K562 (cell line): Measurements from ENCODE around the gene FBXL12. TPM values are rescaled to one million over a fixed set of nuclear protein-coding genes. Genes with fewer than 3 reads are reported as not detected.

Experiments used
- BCOR ChIP-seq: fragments of 450-650 bp; IDR thresholded peaks from 2 replicates; pipeline ENCODE4 v1.6.1; 2016
- C11orf30 ChIP-seq: fragments of 450-650 bp; IDR thresholded peaks from 2 replicates; pipeline ENCODE4 v1.6.1; 2016; ENCODE audit warnings: low read depth, mild to moderate bottlenecking
- CBX5 ChIP-seq: IDR thresholded peaks from 2 replicates; pipeline ENCODE4 v1.6.1; 2014; ENCODE audit warnings: low read depth, borderline replicate concordance
- CBX8 ChIP-seq: fragments of 200-600 bp; sonication (generic); IDR thresholded peaks from 2 replicates; pipeline ENCODE4 v1.6.1; 2012; ENCODE audit warnings: borderline replicate concordance, mixed run types, low read depth, mild to moderate bottlenecking, moderate library complexity, mixed read lengths, low read length, control low read depth, inconsistent platforms; ENCODE audit not compliant: poor library complexity, severe bottlenecking; ENCODE audit errors: extremely low read depth
- DPF2 ChIP-seq: fragments of 450-650 bp; IDR thresholded peaks from 2 replicates; pipeline ENCODE4 v1.6.1; 2016
- JUNB ChIP-seq: fragments of 450-650 bp; formaldehyde crosslinking; conservative IDR thresholded peaks from 2 replicates; pipeline ENCODE4 v1.4.0; 2020; ENCODE audit warnings: mild to moderate bottlenecking
- MYBL2 ChIP-seq, 2 experiments: fragments of 450-650 bp in 1 of 2; sonication (generic) in 1 of 2; formaldehyde crosslinking in 1 of 2; IDR thresholded peaks; 2 replicates each; pipeline versions ENCODE4 v1.6.1 to v1.8.1; 2017 to 2022; ENCODE audit warnings: borderline replicate concordance in 1 of 2, inconsistent platforms in 1 of 2, low read depth in 1 of 2, mild to moderate bottlenecking in 1 of 2, missing genetic modification reagents in 1 of 2, moderate library complexity in 1 of 2
- PHTF2 ChIP-seq: fragments of 250-450 bp; sonication (Bioruptor Pico); IDR thresholded peaks from 2 replicates; pipeline ENCODE4 v1.5.0; 2021; ENCODE audit warnings: mild to moderate bottlenecking
- POLR2G ChIP-seq: fragments of 200-400 bp; formaldehyde crosslinking; IDR thresholded peaks from 2 replicates; pipeline ENCODE4 v1.6.1; 2017; ENCODE audit warnings: low read depth, mild to moderate bottlenecking, antibody characterized with exemption, low read length, moderate library complexity
- RAD51 ChIP-seq: fragments of 450-650 bp; IDR thresholded peaks from 2 replicates; pipeline ENCODE4 v1.7.1; 2016; ENCODE audit warnings: low read depth, mild to moderate bottlenecking, borderline replicate concordance
- RBFOX2 ChIP-seq: fragments of 200-400 bp; formaldehyde crosslinking; IDR thresholded peaks from 2 replicates; pipeline ENCODE4 v1.6.1; 2017; ENCODE audit warnings: low read depth, mild to moderate bottlenecking, low read length, moderate library complexity
- ZKSCAN8 ChIP-seq: fragments of 200-800 bp; sonication (Bioruptor generic); IDR thresholded peaks from 2 replicates; pipeline ENCODE4 v1.6.1; 2016; ENCODE audit warnings: missing genetic modification characterization, missing compliant biosample characterization
- ZNF324 ChIP-seq: fragments of 250-450 bp; sonication (Bioruptor Pico); IDR thresholded peaks from 2 replicates; pipeline ENCODE4 v1.4.0; 2020; ENCODE audit warnings: mild to moderate bottlenecking
- ZNF717 ChIP-seq: fragments of 250-450 bp; sonication (Bioruptor Pico); IDR thresholded peaks from 2 replicates; pipeline ENCODE4 v1.5.0; 2021
- polyA plus RNA-seq, 8 experiments: library from polyadenylated mRNA; depleted of rRNA in 4 of 8; stranded (reverse) in 5 of 8; unstranded in 3 of 8; fragments of >200 nt; fragmentation: Nextera tagmentation in 2 of 8; fragmentation: Illumina TruSeq in 1 of 8; extraction: Ambion mirVana in 2 of 8; extraction: Trizol in 1 of 8; gene quantifications; 2 replicates each; pipeline versions ENCODE4 v1.2.1 to v1.2.3, GENCODE V29; 2011 to 2014; ENCODE audit warnings: inconsistent platforms in 1 of 8, missing spikeins in 1 of 8
- total RNA-seq, 7 experiments: library from RNA; depleted of rRNA in 6 of 7; stranded (reverse); fragments of >200 nt in 6 of 7; fragmentation: Illumina TruSeq in 2 of 7; extraction: Trizol in 2 of 7; gene quantifications; 2 replicates each; pipeline versions ENCODE4 v1.2.1 to v1.2.3, GENCODE V29; 2011 to 2021; ENCODE audit warnings: low replicate concordance in 1 of 7
- TF ChIP-seq, protein P1 (sequence below): sonication (generic); formaldehyde crosslinking; IDR thresholded peaks from 2 replicates; pipeline ENCODE4 v1.8.1; 2023; ENCODE audit warnings: mild to moderate bottlenecking, missing genetic modification reagents
- TF ChIP-seq, protein P2 (sequence below): sonication (generic); formaldehyde crosslinking; IDR thresholded peaks from 2 replicates; pipeline ENCODE4 v1.9.0; 2022; ENCODE audit warnings: mild to moderate bottlenecking, missing genetic modification reagents
- TF ChIP-seq, protein P3 (sequence below): fragments of 450-650 bp; IDR thresholded peaks from 2 replicates; pipeline ENCODE4 v1.6.1; 2017; ENCODE audit warnings: mild to moderate bottlenecking, moderate library complexity
- TF ChIP-seq, protein P4 (sequence below): fragments of 450-650 bp; conservative IDR thresholded peaks from 2 replicates; pipeline ENCODE4 v1.6.1; 2016; ENCODE audit warnings: missing genetic modification characterization, low read depth, mild to moderate bottlenecking, missing compliant biosample characterization, moderate library complexity
- TF ChIP-seq, protein P5 (sequence below): sonication (generic); formaldehyde crosslinking; IDR thresholded peaks from 2 replicates; pipeline ENCODE4 v1.8.1; 2023; ENCODE audit warnings: mild to moderate bottlenecking, missing genetic modification reagents, moderate library complexity

Gene FBXL12
- total and polyA plus RNA-seq, 9 of the 15 experiments (the other 6 are each of a cell fraction or from before 2014, with no cell fraction given) = 2.7 to 40.5 (median 26.5) TPM

DNA sequence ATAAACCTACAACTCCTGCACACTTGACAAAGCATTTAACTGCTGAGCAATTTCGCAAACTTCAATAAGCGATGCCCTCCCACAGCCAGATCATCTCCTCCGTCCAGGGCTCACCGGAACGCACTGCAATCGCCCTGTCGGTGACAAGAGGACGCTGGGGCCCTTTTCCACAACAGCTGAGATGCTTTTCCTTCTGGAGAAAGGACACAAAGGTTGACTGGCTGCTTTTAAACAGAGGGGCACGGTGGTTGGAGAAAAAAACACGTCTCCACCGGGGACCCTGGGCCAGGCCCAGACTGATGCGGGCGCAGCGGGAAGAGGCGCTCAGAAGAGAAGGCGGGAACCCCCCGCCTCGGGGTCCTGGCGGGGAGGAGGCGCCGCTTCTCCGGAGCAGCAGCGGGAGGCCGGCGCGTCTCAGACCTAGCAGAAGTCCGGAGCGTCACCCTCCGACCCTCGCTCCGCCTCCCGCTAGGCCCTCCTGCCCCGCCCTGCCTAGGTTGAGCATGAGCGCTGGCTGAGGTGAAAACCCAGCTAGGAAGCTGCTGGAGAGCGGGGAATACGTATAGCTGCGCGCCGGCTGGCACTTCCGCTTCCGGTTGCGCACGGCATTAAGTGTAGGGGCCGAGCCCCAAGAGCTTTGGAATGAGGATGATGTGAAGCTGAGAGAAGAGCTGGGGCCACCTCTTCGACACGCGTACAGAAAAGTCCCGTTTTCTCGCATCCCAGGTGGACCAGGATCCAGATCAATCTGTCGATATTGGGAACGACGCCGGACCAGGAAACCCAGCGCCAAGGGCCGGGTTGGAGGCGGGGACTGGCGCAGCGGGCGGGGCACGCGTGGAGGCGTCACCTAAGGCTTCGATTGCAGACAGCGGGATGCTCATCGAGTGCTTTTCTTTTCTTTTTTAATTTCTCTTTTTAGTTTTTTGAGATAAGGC lies 50.4 kb downstream of the FBXL12 start, which contains the start of gene ZNF846 (continued):
- TF ChIP-seq, protein P1, sequence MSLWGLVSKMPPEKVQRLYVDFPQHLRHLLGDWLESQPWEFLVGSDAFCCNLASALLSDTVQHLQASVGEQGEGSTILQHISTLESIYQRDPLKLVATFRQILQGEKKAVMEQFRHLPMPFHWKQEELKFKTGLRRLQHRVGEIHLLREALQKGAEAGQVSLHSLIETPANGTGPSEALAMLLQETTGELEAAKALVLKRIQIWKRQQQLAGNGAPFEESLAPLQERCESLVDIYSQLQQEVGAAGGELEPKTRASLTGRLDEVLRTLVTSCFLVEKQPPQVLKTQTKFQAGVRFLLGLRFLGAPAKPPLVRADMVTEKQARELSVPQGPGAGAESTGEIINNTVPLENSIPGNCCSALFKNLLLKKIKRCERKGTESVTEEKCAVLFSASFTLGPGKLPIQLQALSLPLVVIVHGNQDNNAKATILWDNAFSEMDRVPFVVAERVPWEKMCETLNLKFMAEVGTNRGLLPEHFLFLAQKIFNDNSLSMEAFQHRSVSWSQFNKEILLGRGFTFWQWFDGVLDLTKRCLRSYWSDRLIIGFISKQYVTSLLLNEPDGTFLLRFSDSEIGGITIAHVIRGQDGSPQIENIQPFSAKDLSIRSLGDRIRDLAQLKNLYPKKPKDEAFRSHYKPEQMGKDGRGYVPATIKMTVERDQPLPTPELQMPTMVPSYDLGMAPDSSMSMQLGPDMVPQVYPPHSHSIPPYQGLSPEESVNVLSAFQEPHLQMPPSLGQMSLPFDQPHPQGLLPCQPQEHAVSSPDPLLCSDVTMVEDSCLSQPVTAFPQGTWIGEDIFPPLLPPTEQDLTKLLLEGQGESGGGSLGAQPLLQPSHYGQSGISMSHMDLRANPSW (CRISPR knock-in tag) = no peak
- no peak for TF ChIP-seq ZNF717 (CRISPR knock-in tag)
- TF ChIP-seq, protein P2, sequence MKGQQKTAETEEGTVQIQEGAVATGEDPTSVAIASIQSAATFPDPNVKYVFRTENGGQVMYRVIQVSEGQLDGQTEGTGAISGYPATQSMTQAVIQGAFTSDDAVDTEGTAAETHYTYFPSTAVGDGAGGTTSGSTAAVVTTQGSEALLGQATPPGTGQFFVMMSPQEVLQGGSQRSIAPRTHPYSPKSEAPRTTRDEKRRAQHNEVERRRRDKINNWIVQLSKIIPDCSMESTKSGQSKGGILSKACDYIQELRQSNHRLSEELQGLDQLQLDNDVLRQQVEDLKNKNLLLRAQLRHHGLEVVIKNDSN = no peak
- no peak for TF ChIP-seq RAD51
- TF ChIP-seq RBFOX2 = peak; percentile 86
- no peak for TF ChIP-seq JUNB
- TF ChIP-seq ZKSCAN8 (CRISPR knock-in tag) = no peak
- TF ChIP-seq, protein P3, sequence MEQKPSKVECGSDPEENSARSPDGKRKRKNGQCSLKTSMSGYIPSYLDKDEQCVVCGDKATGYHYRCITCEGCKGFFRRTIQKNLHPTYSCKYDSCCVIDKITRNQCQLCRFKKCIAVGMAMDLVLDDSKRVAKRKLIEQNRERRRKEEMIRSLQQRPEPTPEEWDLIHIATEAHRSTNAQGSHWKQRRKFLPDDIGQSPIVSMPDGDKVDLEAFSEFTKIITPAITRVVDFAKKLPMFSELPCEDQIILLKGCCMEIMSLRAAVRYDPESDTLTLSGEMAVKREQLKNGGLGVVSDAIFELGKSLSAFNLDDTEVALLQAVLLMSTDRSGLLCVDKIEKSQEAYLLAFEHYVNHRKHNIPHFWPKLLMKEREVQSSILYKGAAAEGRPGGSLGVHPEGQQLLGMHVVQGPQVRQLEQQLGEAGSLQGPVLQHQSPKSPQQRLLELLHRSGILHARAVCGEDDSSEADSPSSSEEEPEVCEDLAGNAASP = no peak
- peak; percentile 92 for TF ChIP-seq POLR2G
- TF ChIP-seq PHTF2 (CRISPR knock-in tag) = no peak
- no peak for TF ChIP-seq MYBL2 (IDR thresholded peaks at IDR 0.05; ENCODE audit: low read depth)
- TF ChIP-seq MYBL2 (CRISPR knock-in tag; IDR thresholded peaks at IDR 0.05; ENCODE audit: borderline replicate concordance) = no peak
- peak; percentile 43 for TF ChIP-seq BCOR
- TF ChIP-seq, protein P4, sequence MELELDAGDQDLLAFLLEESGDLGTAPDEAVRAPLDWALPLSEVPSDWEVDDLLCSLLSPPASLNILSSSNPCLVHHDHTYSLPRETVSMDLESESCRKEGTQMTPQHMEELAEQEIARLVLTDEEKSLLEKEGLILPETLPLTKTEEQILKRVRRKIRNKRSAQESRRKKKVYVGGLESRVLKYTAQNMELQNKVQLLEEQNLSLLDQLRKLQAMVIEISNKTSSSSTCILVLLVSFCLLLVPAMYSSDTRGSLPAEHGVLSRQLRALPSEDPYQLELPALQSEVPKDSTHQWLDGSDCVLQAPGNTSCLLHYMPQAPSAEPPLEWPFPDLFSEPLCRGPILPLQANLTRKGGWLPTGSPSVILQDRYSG (tag) = no peak
- TF ChIP-seq DPF2 = peak; percentile 65
- TF ChIP-seq, protein P5, sequence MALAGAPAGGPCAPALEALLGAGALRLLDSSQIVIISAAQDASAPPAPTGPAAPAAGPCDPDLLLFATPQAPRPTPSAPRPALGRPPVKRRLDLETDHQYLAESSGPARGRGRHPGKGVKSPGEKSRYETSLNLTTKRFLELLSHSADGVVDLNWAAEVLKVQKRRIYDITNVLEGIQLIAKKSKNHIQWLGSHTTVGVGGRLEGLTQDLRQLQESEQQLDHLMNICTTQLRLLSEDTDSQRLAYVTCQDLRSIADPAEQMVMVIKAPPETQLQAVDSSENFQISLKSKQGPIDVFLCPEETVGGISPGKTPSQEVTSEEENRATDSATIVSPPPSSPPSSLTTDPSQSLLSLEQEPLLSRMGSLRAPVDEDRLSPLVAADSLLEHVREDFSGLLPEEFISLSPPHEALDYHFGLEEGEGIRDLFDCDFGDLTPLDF (CRISPR knock-in tag) = no peak
- no peak for TF ChIP-seq CBX8
- TF ChIP-seq CBX5 = 0 out of 2 replicates have a peak, but pooled peaks have one; percentile 67
- TF ChIP-seq ZNF324 (CRISPR knock-in tag) = 0 out of 2 replicates have a peak, but pooled peaks have one; percentile 25
- TF ChIP-seq C11orf30 = peak; percentile 91
